ENCODE data around the gene LONP2. TPM values are rescaled to one million over a fixed set of nuclear protein-coding genes. Genes with fewer than 3 reads are reported as not detected.

LONP2 gene
- total RNA-seq, 4 donors from 2014 or later, result 37.3 to 52.0 (median 47.0) TPM

DNA sequence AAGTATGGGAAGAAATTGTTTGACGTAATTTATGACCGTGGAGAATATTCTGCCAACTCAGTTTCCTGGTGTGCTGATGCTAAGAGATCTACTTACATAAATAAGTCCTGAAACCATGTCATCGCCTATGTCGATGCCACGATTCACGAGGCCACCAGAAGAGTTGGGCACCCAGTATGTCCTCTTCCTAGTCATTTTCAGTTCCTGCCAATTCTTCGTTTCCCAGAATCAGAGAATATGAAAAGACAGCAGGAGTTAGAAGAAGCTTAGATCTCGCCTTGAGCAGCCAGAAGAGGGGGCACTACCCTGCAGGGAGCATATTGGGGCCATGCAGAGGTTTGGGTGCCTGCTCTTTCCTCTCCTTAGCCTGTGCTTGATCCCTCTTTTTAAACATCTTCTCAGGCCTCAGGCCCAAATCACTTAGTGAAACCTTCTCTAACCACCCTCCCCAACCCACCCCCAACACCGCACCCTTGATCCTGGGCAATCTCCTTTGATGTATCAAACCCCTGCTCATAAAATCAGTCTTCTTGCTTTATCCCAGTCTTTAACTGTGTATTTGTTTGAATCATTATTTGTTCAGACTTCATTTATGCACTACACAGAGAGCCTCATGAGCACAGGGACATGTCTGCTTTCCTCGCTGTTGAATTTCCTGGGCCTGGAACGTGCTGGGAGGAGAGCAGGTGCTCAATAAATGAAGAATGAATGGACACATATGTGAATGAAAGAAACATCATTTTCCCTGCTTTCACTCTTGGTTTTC lies 12.2 kb upstream of the LONP2 start:
- TF ChIP-seq, protein P1, sequence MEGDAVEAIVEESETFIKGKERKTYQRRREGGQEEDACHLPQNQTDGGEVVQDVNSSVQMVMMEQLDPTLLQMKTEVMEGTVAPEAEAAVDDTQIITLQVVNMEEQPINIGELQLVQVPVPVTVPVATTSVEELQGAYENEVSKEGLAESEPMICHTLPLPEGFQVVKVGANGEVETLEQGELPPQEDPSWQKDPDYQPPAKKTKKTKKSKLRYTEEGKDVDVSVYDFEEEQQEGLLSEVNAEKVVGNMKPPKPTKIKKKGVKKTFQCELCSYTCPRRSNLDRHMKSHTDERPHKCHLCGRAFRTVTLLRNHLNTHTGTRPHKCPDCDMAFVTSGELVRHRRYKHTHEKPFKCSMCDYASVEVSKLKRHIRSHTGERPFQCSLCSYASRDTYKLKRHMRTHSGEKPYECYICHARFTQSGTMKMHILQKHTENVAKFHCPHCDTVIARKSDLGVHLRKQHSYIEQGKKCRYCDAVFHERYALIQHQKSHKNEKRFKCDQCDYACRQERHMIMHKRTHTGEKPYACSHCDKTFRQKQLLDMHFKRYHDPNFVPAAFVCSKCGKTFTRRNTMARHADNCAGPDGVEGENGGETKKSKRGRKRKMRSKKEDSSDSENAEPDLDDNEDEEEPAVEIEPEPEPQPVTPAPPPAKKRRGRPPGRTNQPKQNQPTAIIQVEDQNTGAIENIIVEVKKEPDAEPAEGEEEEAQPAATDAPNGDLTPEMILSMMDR (IDR thresholded peaks at IDR 0.05), result no peak
- TF ChIP-seq POLR2A (IDR thresholded peaks at IDR 0.05), result no peak
- WGBS, 2 donors, result 68 to 71% methylated on average over 11 of the region's 11 CpGs
- intact Hi-C loops (cut with DNase I; ENCODE audit: low total_unique reads), result no loop called here

DNA sequence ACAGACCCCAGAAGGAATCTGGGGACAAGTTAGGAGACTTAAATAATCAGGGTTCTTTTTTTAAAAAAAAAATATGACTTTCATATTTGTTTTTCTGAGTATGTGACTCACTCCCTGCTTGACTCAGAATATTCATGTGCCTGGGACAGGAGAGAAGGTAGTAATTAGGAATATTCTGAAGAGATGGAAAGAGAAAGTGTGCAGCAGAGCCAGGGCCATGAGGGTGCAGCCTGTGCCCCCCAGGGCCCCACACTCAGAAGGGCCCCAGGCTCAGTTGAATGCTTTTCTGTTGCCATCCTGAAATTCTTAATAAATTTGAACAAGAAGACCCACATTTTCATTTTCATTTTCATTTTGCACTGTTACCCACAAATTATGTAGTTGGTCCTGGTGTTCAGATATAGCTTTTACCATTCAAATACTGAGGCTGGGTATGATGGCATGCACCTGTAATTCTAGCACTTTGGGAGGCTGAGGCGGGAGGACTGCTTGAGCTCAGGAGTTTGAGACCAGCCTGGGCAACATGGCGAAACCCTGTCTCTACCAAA lies 11.5 kb upstream of the LONP2 start:
- H3K4me3 ChIP-seq (ENCODE audit: low read depth, poor library complexity, severe bottlenecking), result no peak overlapping the region
- TF ChIP-seq, protein P1 (IDR thresholded peaks at IDR 0.05), result no peak
- 95 to 100% methylated on average over 2 of the region's 2 CpGs for WGBS, 2 donors
- intact Hi-C loops (cut with DNase I; ENCODE audit: low total_unique reads), result no loop called here
- DNase-seq (ENCODE audit: low spot score in 2 of 2), result no peak

More for the DNA sequence above, 12.2 kb upstream of the LONP2 start:
- no peak for DNase-seq (ENCODE audit: low spot score in 2 of 2)
- no peak overlapping the region for H3K4me3 ChIP-seq (ENCODE audit: low read depth, poor library complexity, severe bottlenecking)

DNA sequence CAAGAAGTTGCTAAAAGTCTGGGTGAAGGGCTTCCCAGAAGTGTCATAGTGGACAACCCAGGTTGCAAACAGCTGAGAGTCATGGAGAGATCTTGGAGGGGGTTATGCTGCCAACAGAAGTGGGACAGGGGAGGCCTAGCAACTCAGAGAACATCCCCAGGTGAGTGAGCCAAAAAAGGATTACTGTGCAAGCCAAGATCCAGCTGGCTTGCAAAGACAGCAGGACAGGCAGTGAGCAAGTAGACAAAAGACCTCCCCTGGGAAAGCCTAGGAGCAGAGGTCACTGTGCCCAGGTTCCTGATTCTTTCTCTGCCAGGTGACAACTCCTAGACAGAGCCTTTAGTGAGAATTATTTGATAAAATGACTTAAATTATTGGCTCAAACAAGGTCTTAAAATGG lies 9.5 kb upstream of the LONP2 start:
- intact Hi-C loops (cut with DNase I; ENCODE audit: low total_unique reads), result no loop called here
- no peak overlapping the region for H3K4me3 ChIP-seq (ENCODE audit: low read depth, poor library complexity, severe bottlenecking)
- no peak for TF ChIP-seq POLR2A (IDR thresholded peaks at IDR 0.05)
- TF ChIP-seq, protein P1 (IDR thresholded peaks at IDR 0.05), result no peak
- DNase-seq (ENCODE audit: low spot score in 2 of 2), result no peak

DNA sequence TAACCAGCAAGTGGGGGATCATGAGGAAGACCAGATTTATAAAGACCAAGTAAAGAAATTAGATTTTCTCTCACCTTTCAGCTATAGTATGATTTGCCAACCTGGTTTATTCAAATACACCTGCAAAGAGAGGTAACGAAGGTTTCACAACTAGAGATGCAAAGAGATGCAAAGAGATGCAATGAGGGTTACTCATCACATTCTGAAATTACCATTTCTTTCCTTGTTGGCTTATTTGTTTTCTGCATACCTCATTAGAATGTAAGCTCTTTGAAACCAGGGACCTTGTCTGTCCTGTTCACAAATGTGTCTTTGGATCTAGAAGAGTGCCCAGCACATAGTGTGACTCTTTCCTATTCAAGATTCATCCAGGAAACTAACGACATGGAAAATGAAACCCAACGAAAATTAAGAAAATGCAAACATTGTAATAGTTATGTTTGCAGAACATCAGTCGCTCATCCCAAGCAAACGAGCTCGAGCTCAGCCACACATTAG lies 9.0 kb upstream of the LONP2 start:
- H3K4me3 ChIP-seq (ENCODE audit: low read depth, poor library complexity, severe bottlenecking), result no peak overlapping the region
- TF ChIP-seq POLR2A (IDR thresholded peaks at IDR 0.05), result no peak
- TF ChIP-seq, protein P1 (IDR thresholded peaks at IDR 0.05), result no peak
- intact Hi-C loops (cut with DNase I; ENCODE audit: low total_unique reads), result no loop called here
- 76 to 78% methylated on average over 6 of the region's 6 CpGs for WGBS, 2 donors
- no peak for DNase-seq (ENCODE audit: low spot score in 2 of 2)

DNA sequence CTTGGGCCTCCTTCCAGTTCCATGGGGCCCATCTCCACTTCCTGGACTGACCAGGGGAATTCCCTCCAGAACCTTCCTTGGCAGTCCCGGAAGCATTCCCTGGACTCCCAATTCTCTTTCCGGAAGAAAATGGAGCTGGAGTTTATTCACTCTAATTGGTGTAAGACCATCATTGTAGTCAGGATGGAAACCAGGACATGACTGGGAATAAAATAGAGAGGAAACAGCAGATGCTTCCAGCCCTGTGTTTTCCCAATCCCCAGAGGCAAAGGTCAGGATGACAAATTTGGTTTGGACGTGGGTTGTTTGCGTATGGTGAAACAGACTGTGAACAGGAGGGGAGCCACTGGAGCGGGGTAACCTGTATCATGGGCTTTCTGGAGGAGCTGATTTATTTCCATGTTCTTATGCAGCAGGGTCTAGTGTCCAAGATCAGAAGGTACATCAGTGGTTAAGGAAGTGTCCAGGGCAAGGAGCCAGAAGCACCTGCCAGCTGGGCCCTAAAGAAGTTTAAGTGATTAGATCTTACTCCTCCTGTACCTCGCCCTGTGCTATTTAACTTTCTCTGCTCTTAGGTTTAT lies 8.5 kb upstream of the LONP2 start:
- no peak for DNase-seq (ENCODE audit: low spot score in 2 of 2)
- intact Hi-C loops (cut with DNase I; ENCODE audit: low total_unique reads), result no loop called here
- 59 to 65% methylated on average over 6 of the region's 6 CpGs for WGBS, 2 donors
- TF ChIP-seq, protein P1 (IDR thresholded peaks at IDR 0.05), result no peak
- TF ChIP-seq POLR2A (IDR thresholded peaks at IDR 0.05), result no peak
- H3K4me3 ChIP-seq (ENCODE audit: low read depth, poor library complexity, severe bottlenecking), result no peak overlapping the region
